NCI-H1105 (cell line): Measurements from ENCODE around the gene UVRAG.
"Not testable (repeated sequence)": the region's sequence is repeated elsewhere in the genome, so short reads cannot be mapped to it uniquely, and the experiment has no call there.

ENCODE experiments used
- DNase-seq: peaks from one replicate; lab custom pipeline; 2025; lab: John Stamatoyannopoulos, UW

The UVRAG gene

GRCh38 chr11:75966537-75967287 is 151.7 kb downstream of the UVRAG start:
- DNase-seq = no peak

GRCh38 chr11:75968021-75968625 is 153.1 kb downstream of the UVRAG start:
- no peak for DNase-seq

GRCh38 chr11:75969626-75970308 is 154.8 kb downstream of the UVRAG start:
- no peak for DNase-seq

GRCh38 chr11:75973710-75974109 is 158.7 kb downstream of the UVRAG start:
- not testable (repeated sequence) for DNase-seq

- not testable (repeated sequence) for DNase-seq
These were observed 164.1 kb downstream of the UVRAG start for GRCh38 chr11:75979075-75979474.

- not testable (repeated sequence) for DNase-seq
These were observed 164.5 kb downstream of the UVRAG start for GRCh38 chr11:75979479-75980027.

- DNase-seq = no peak
These were observed 165.0 kb downstream of the UVRAG start for GRCh38 chr11:75980031-75980430.

- DNase-seq = no peak
These were observed 166.5 kb downstream of the UVRAG start for GRCh38 chr11:75981546-75981945.

GRCh38 chr11:75982309-75982708 is 167.3 kb downstream of the UVRAG start:
- no peak for DNase-seq

- DNase-seq = no peak
These were observed 172.0 kb downstream of the UVRAG start for GRCh38 chr11:75986966-75987365.

- DNase-seq = no peak
These were observed 178.1 kb downstream of the UVRAG start for GRCh38 chr11:75993126-75993525.

- DNase-seq = no peak
These were observed 179.6 kb downstream of the UVRAG start for GRCh38 chr11:75994616-75995015.

- no peak for DNase-seq
These were observed 181.8 kb downstream of the UVRAG start for GRCh38 chr11:75996523-75997442.

- no peak for DNase-seq
These were observed 189.4 kb downstream of the UVRAG start for GRCh38 chr11:76004400-76004799.

GRCh38 chr11:76005756-76006155 is 190.7 kb downstream of the UVRAG start:
- no peak for DNase-seq

- no peak for DNase-seq
These were observed 192.2 kb downstream of the UVRAG start for GRCh38 chr11:76007166-76007565.

GRCh38 chr11:76008474-76008873 is 193.5 kb downstream of the UVRAG start:
- no peak for DNase-seq

GRCh38 chr11:76010051-76010450 is 195.0 kb downstream of the UVRAG start:
- DNase-seq = no peak

- DNase-seq = no peak
These were observed 198.5 kb downstream of the UVRAG start for GRCh38 chr11:76013526-76013925.

- no peak for DNase-seq
These were observed 208.4 kb downstream of the UVRAG start for GRCh38 chr11:76023236-76024068.

- DNase-seq = no peak
These were observed 210.1 kb downstream of the UVRAG start for GRCh38 chr11:76025068-76025467.
